Fibroblast of lung (primary cell): ENCODE measurements around the gene PFKFB2. TPM values are rescaled to one million over a fixed set of nuclear protein-coding genes. Genes with fewer than 3 reads are reported as not detected.
A peak's percentile ranks its signal among the peaks of the same experiment; 100 is the strongest.

Experiments used
- DNase-seq, 2 donors: peaks; one replicate each; pipeline versions ENCODE4 v3.0.0 to v3.0.0-alpha.2; 2010; ENCODE audit warnings: low read depth in 2 of 2
- H2AFZ ChIP-seq: 2 replicates; pipeline ENCODE4 v1.5.1; 2012; ENCODE audit warnings: low read length, control low read depth, inconsistent platforms
- H3K27ac ChIP-seq: 2 replicates; pipeline ENCODE4 v1.5.1; 2011; ENCODE audit warnings: low read length, control low read depth; ENCODE audit not compliant: insufficient read depth
- H3K27me3 ChIP-seq: 2 replicates; pipeline ENCODE4 v1.5.1; 2011; ENCODE audit warnings: mild to moderate bottlenecking, low read length; ENCODE audit not compliant: control insufficient read depth, insufficient read depth
- H3K36me3 ChIP-seq: 2 replicates; pipeline ENCODE4 v1.5.1; 2011; ENCODE audit warnings: low read length; ENCODE audit not compliant: control insufficient read depth, insufficient read depth
- H3K4me1 ChIP-seq: 2 replicates; pipeline ENCODE4 v1.5.1; 2011; ENCODE audit warnings: low read length; ENCODE audit not compliant: control insufficient read depth, insufficient read depth; ENCODE audit errors: extremely low read depth
- H3K4me2 ChIP-seq: 2 replicates; pipeline ENCODE4 v1.5.1; 2011; ENCODE audit warnings: low read length, control low read depth; ENCODE audit not compliant: insufficient read depth; ENCODE audit errors: extremely low read depth
- H3K4me3 ChIP-seq, 4 experiments: fragments of 200-600 bp in 1 of 4; sonication (generic) in 1 of 4; replicated peaks in 1 of 4; 2 replicates each; pipeline ENCODE4 v1.5.1; 2011 to 2016; ENCODE audit warnings: low read length in 4 of 4, low read depth in 3 of 4, mild to moderate bottlenecking in 3 of 4, control low read depth in 2 of 4, inconsistent platforms in 1 of 4, mixed read lengths in 1 of 4; ENCODE audit not compliant: insufficient read depth in 1 of 4; ENCODE audit errors: control extremely low read depth in 1 of 4
- H3K79me2 ChIP-seq: 2 replicates; pipeline ENCODE4 v1.5.1; 2012; ENCODE audit warnings: mild to moderate bottlenecking, low read length, inconsistent platforms; ENCODE audit not compliant: control insufficient read depth, insufficient read depth
- H3K9ac ChIP-seq: 2 replicates; pipeline ENCODE4 v1.5.1; 2011; ENCODE audit warnings: mild to moderate bottlenecking, low read length, control low read depth; ENCODE audit not compliant: insufficient read depth
- H3K9me3 ChIP-seq: 2 replicates; pipeline ENCODE4 v1.5.1; 2012; ENCODE audit warnings: low read depth, low read length; ENCODE audit not compliant: control insufficient read depth, insufficient read depth
- H4K20me1 ChIP-seq: 2 replicates; pipeline ENCODE4 v1.5.1; 2011; ENCODE audit warnings: low read length; ENCODE audit not compliant: control insufficient read depth, insufficient read depth; ENCODE audit errors: extremely low read depth
- EZH2 ChIP-seq: IDR thresholded peaks from 2 replicates; pipeline ENCODE4 v1.5.1; 2012; ENCODE audit warnings: low read length, control low read depth, mild to moderate bottlenecking; ENCODE audit errors: missing control alignments
- polyA plus RNA-seq, 2 donors: library from polyadenylated mRNA; depleted of rRNA in 1 of 2; stranded (reverse) in 1 of 2; unstranded in 1 of 2; fragments of >200 nt; gene quantifications; 2 replicates each; pipeline ENCODE4 v1.2.1, GENCODE V29; 2011 to 2012; ENCODE audit warnings: missing spikeins in 1 of 2
- total RNA-seq: library from RNA; depleted of rRNA; stranded (reverse); fragments of >200 nt; gene quantifications from 2 replicates; pipeline ENCODE4 v1.2.1, GENCODE V29; 2014
- TF ChIP-seq, protein P1 (sequence below), 2 donors: IDR thresholded peaks in 1 of 2; conservative IDR thresholded peaks in 1 of 2; 1 replicate in 1 of 2; 2 replicates in 1 of 2; pipeline ENCODE4 v1.5.1; 2011 to 2012; ENCODE audit warnings: low read length in 2 of 2, control low read depth in 1 of 2, inconsistent platforms in 1 of 2, low read depth in 1 of 2, mild to moderate bottlenecking in 1 of 2

PFKFB2 gene
- total and polyA plus RNA-seq, 2 donors (not counting 1 experiment from before 2014, with no cell fraction given) = 3.2 to 7.6 TPM

DNA sequence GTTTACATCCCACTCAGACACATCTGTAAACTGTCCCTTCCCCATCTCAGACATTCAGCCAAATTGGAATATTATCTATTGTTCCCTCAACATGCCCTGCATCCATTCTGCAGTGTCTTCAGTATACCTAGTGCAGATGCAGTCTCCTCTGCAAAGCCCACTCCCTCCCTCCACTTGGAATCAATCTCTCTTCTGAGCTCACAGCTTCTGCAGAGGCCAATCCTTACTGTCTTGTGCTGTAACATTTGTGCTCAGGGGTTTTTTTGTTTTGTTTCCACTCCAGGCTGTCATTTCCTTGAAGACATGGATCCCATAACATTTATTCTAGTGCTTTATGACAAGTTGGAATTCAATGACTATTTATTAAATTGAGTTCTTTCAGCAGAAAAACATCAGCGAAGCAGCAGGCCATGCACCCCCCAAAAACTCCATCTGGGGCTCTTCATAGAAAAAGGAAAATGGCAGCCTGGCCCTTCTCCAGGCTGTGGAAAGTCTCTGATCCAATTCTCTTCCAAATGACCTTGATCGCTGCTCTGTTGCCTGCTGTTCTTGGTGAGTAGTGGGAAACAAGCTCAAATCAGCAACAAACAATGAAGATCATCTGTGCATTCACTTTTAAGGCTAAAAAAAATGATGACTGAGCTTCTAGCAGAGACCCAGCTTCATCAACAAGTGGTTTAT is 59.7 kb downstream of the PFKFB2 start:
- TF ChIP-seq, protein P1, sequence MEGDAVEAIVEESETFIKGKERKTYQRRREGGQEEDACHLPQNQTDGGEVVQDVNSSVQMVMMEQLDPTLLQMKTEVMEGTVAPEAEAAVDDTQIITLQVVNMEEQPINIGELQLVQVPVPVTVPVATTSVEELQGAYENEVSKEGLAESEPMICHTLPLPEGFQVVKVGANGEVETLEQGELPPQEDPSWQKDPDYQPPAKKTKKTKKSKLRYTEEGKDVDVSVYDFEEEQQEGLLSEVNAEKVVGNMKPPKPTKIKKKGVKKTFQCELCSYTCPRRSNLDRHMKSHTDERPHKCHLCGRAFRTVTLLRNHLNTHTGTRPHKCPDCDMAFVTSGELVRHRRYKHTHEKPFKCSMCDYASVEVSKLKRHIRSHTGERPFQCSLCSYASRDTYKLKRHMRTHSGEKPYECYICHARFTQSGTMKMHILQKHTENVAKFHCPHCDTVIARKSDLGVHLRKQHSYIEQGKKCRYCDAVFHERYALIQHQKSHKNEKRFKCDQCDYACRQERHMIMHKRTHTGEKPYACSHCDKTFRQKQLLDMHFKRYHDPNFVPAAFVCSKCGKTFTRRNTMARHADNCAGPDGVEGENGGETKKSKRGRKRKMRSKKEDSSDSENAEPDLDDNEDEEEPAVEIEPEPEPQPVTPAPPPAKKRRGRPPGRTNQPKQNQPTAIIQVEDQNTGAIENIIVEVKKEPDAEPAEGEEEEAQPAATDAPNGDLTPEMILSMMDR (conservative IDR thresholded peaks at IDR 0.05 in 1 of 2, IDR thresholded peaks at IDR 0.05 in 1 of 2; ENCODE audit: low read depth in 1 of 2, low read length in 2 of 2) = no peak
- TF ChIP-seq EZH2 = no peak
- Histone ChIP-seq H3K9ac (no peak overlapping the region), H3K36me3 (no peaks in the 10 kb centered on the region)

DNA sequence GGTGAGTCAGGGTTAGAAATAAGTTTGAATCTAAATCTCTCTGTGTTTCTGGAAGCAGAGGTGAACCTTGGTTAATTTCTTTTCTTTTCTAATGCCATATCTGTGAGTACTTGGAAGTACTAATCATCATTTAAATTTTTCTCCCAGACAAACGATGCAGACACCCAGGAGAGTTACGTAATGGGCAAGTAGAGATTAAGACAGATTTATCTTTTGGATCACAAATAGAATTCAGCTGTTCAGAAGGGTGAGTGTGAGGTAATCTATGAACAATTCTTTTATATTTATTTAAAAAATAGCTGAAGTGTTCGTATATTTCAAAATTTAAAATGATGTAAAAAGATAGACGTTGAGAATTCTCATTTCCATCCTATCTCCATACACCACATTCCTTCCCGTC is 62.2 kb downstream of the PFKFB2 start:
- Histone ChIP-seq H3K9ac (no peak overlapping the region), H4K20me1 (no peaks in the 10 kb centered on the region), H3K27ac (no peak overlapping the region), H3K27me3 (no peaks in the 10 kb centered on the region), H3K4me3 (no peak overlapping the region), H3K4me1 (no peaks in the 10 kb centered on the region), H3K36me3 (no peaks in the 10 kb centered on the region), H2AFZ (no peak overlapping the region), H3K4me2 (no peak overlapping the region), H3K9me3 (no peaks in the 10 kb centered on the region), H3K79me2 (no peaks in the 10 kb centered on the region)
- TF ChIP-seq EZH2 = no peak
- peak in 1 of 2 donors; percentile 43 for DNase-seq

More for the DNA sequence above, 59.7 kb downstream of the PFKFB2 start:
- Histone ChIP-seq H3K79me2 (no peaks in the 10 kb centered on the region), H2AFZ (no peak overlapping the region), H3K4me2 (no peak overlapping the region), H3K27me3 (no peaks in the 10 kb centered on the region), H3K27ac (no peak overlapping the region), H4K20me1 (no peaks in the 10 kb centered on the region), H3K4me3 (no peak overlapping the region), H3K9me3 (no peaks in the 10 kb centered on the region), H3K4me1 (no peaks in the 10 kb centered on the region)
- DNase-seq = no peak

DNA sequence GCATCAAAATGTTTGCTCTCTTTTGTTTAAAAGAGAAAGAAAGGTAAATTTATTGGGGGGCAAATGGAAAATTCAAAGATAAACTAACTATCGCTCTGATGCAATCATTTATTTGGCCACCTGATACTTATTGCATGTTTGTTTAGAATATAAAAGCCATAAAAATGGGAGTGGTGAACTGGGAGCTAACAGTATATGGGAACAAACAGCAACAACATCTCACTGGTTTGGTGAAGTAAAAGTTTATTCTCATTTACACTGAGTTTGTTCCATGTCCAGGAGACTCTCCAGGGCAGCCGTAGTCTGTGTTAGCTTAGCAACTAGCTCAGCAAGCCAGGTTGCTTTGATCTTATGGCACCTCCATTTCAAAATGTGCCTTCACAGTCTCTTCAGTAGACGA is 71.3 kb downstream of the PFKFB2 start:
- no peaks in the 10 kb centered on the region for H3K9me3 ChIP-seq
- H2AFZ ChIP-seq = no peak overlapping the region
- no peak overlapping the region for H3K4me2 ChIP-seq
- H3K4me1 ChIP-seq = no peaks in the 10 kb centered on the region
- no peak for DNase-seq
- no peak overlapping the region for H3K4me3 ChIP-seq
- H4K20me1 ChIP-seq = no peaks in the 10 kb centered on the region
- TF ChIP-seq, protein P1 (conservative IDR thresholded peaks at IDR 0.05 in 1 of 2, IDR thresholded peaks at IDR 0.05 in 1 of 2; ENCODE audit: low read depth in 1 of 2, low read length in 2 of 2) = no peak
- TF ChIP-seq EZH2 = no peak
- no peaks in the 10 kb centered on the region for H3K27me3 ChIP-seq
- no peak overlapping the region for H3K27ac ChIP-seq
- H3K36me3 ChIP-seq = no peaks in the 10 kb centered on the region
- no peaks in the 10 kb centered on the region for H3K79me2 ChIP-seq
- H3K9ac ChIP-seq = no peak overlapping the region
